Astrocyte (in vitro differentiated cells and primary cell): ENCODE results near the gene GNA15. TPM values are rescaled to one million over a fixed set of nuclear protein-coding genes. Genes with fewer than 3 reads are reported as not detected.

Experiments
- DNase-seq: peaks from one replicate; pipeline ENCODE4 v3.0.0-alpha.2; 2010; ENCODE audit warnings: low read depth
- FAIRE-seq: peaks from 2 replicates; lab custom pipeline; 2011; peaks lifted over from hg19 to GRCh38; lab: Jason Lieb, UNC
- H2AFZ ChIP-seq: 2 replicates; pipeline ENCODE4 v1.6.0; 2012; ENCODE audit warnings: low read depth, low read length, inconsistent platforms
- H3K27ac ChIP-seq: 2 replicates; pipeline ENCODE4 v1.5.1; 2011; ENCODE audit warnings: low read depth, low read length, inconsistent platforms
- H3K27me3 ChIP-seq: 2 replicates; pipeline ENCODE4 v1.6.0; 2011; ENCODE audit warnings: low read length, inconsistent platforms; ENCODE audit not compliant: insufficient read depth
- H3K36me3 ChIP-seq: 2 replicates; pipeline ENCODE4 v1.5.1; 2011; ENCODE audit warnings: low read length, inconsistent platforms; ENCODE audit not compliant: insufficient read depth
- H3K4me1 ChIP-seq: 2 replicates; pipeline ENCODE4 v1.5.1; 2011; ENCODE audit warnings: low read length, inconsistent platforms; ENCODE audit not compliant: insufficient read depth
- H3K4me2 ChIP-seq: 2 replicates; pipeline ENCODE4 v1.6.0; 2012; ENCODE audit warnings: low read length, inconsistent platforms
- H3K4me3 ChIP-seq: 2 replicates; pipeline ENCODE4 v1.5.1; 2011; ENCODE audit warnings: low read depth, mild to moderate bottlenecking, low read length, inconsistent platforms; ENCODE audit not compliant: insufficient read depth
- H3K79me2 ChIP-seq: 2 replicates; pipeline ENCODE4 v1.6.0; 2012; ENCODE audit warnings: mild to moderate bottlenecking, low read length, inconsistent platforms; ENCODE audit not compliant: insufficient read depth
- H3K9ac ChIP-seq: 2 replicates; pipeline ENCODE4 v1.6.0; 2012; ENCODE audit warnings: mild to moderate bottlenecking, low read length, inconsistent platforms
- H3K9me3 ChIP-seq: 2 replicates; pipeline ENCODE4 v1.5.1; 2012; ENCODE audit warnings: low read depth, mild to moderate bottlenecking, low read length, inconsistent platforms; ENCODE audit not compliant: insufficient read depth
- H4K20me1 ChIP-seq: 2 replicates; pipeline ENCODE4 v1.6.0; 2012; ENCODE audit warnings: low read length, inconsistent platforms; ENCODE audit not compliant: insufficient read depth
- H3K27ac Mint-ChIP-seq: one replicate; pipeline ENCODE4 v1.8.0; 2021; ENCODE audit warnings: mild to moderate bottlenecking, mixed read lengths; ENCODE audit not compliant: unreplicated experiment
- H3K27me3 Mint-ChIP-seq: one replicate; pipeline ENCODE4 v1.8.0; 2021; ENCODE audit warnings: low read depth, mixed read lengths; ENCODE audit not compliant: unreplicated experiment
- H3K36me3 Mint-ChIP-seq: one replicate; pipeline ENCODE4 v1.8.0; 2021; ENCODE audit warnings: low read depth, mixed read lengths; ENCODE audit not compliant: unreplicated experiment
- H3K4me1 Mint-ChIP-seq: one replicate; pipeline ENCODE4 v1.8.0; 2021; ENCODE audit warnings: low read depth, mixed read lengths; ENCODE audit not compliant: unreplicated experiment
- H3K4me3 Mint-ChIP-seq: one replicate; pipeline ENCODE4 v1.8.0; 2021; ENCODE audit warnings: mild to moderate bottlenecking, moderate library complexity, mixed read lengths; ENCODE audit not compliant: unreplicated experiment
- H3K9me3 Mint-ChIP-seq: one replicate; pipeline ENCODE4 v1.8.0; 2021; ENCODE audit warnings: mild to moderate bottlenecking, mixed read lengths; ENCODE audit not compliant: unreplicated experiment
- CTCF ChIP-seq: IDR thresholded peaks from 2 replicates; pipeline ENCODE4 v1.5.1; 2011; ENCODE audit warnings: low read depth, mild to moderate bottlenecking, inconsistent platforms, low read length, moderate library complexity; ENCODE audit not compliant: insufficient read depth
- EZH2 ChIP-seq: IDR thresholded peaks from 2 replicates; pipeline ENCODE4 v1.6.1; 2012; ENCODE audit warnings: mild to moderate bottlenecking, low read length, inconsistent platforms; ENCODE audit not compliant: insufficient read depth
- total RNA-seq: library from RNA; stranded (reverse); gene quantifications from 2 replicates; pipeline ENCODE4 v1.2.1, GENCODE V29; 2021

Gene GNA15
- total RNA-seq, 1 donor from 2014 or later = not detected

- no peaks in the 10 kb centered on the region for H3K4me1 Mint-ChIP-seq
- TF ChIP-seq CTCF (no peak), EZH2 (no peak)
- Histone ChIP-seq H3K9me3 (no peaks in the 10 kb centered on the region), H3K27ac (no peak overlapping the region), H3K4me1 (no peaks in the 10 kb centered on the region), H3K36me3 (no peaks in the 10 kb centered on the region), H3K4me3 (no peak overlapping the region), H3K4me2 (no peak overlapping the region), H3K27me3 (no peaks in the 10 kb centered on the region), H2AFZ (no peak overlapping the region), H3K9ac (no peak overlapping the region), H3K79me2 (no peaks in the 10 kb centered on the region), H4K20me1 (no peaks in the 10 kb centered on the region)
- FAIRE-seq = no peak
- H3K36me3 Mint-ChIP-seq = peaks cover 6% of the 10 kb centered on the region
- no peaks in the 10 kb centered on the region for H3K27me3 Mint-ChIP-seq
- no peaks in the 10 kb centered on the region for H3K9me3 Mint-ChIP-seq
- H3K4me3 Mint-ChIP-seq = no peak overlapping the region
- DNase-seq = no peak
- no peak overlapping the region for H3K27ac Mint-ChIP-seq
These were observed 13.9 kb upstream of the GNA15 start for GRCh38 chr19:3121821-3122511.

GRCh38 chr19:3122512-3122870 is 13.3 kb upstream of the GNA15 start:
- Histone ChIP-seq H4K20me1 (no peaks in the 10 kb centered on the region), H2AFZ (no peak overlapping the region), H3K4me3 (no peak overlapping the region), H3K9ac (no peak overlapping the region), H3K79me2 (no peaks in the 10 kb centered on the region), H3K27me3 (no peaks in the 10 kb centered on the region), H3K36me3 (no peaks in the 10 kb centered on the region), H3K27ac (no peak overlapping the region), H3K4me1 (no peaks in the 10 kb centered on the region), H3K9me3 (no peaks in the 10 kb centered on the region), H3K4me2 (no peak overlapping the region)
- no peaks in the 10 kb centered on the region for H3K9me3 Mint-ChIP-seq
- no peak overlapping the region for H3K27ac Mint-ChIP-seq
- no peak for FAIRE-seq
- TF ChIP-seq EZH2 (no peak), CTCF (no peak)
- H3K27me3 Mint-ChIP-seq = no peaks in the 10 kb centered on the region
- H3K36me3 Mint-ChIP-seq = peaks cover 6% of the 10 kb centered on the region
- no peaks in the 10 kb centered on the region for H3K4me1 Mint-ChIP-seq
- H3K4me3 Mint-ChIP-seq = no peak overlapping the region
- no peak for DNase-seq

- TF ChIP-seq EZH2 (no peak), CTCF (no peak)
- H3K27me3 ChIP-seq = no peaks in the 10 kb centered on the region
- Mint-ChIP-seq H3K27me3 (no peaks in the 10 kb centered on the region), H3K9me3 (no peaks in the 10 kb centered on the region), H3K36me3 (peaks cover 6% of the 10 kb centered on the region), H3K27ac (no peak overlapping the region), H3K4me3 (no peak overlapping the region), H3K4me1 (no peaks in the 10 kb centered on the region)
- no peak overlapping the region for H2AFZ ChIP-seq
- DNase-seq = no peak
- no peak overlapping the region for H3K4me3 ChIP-seq
- no peaks in the 10 kb centered on the region for H3K79me2 ChIP-seq
- H3K9me3 ChIP-seq = no peaks in the 10 kb centered on the region
- no peak overlapping the region for H3K9ac ChIP-seq
- no peaks in the 10 kb centered on the region for H3K36me3 ChIP-seq
- no peak for FAIRE-seq
- H3K4me1 ChIP-seq = no peaks in the 10 kb centered on the region
- no peak overlapping the region for H3K4me2 ChIP-seq
- no peak overlapping the region for H3K27ac ChIP-seq
- no peaks in the 10 kb centered on the region for H4K20me1 ChIP-seq
These were observed 12.6 kb upstream of the GNA15 start for GRCh38 chr19:3123088-3123721.
